ENCODE data around the gene TRAPPC10. TPM values are rescaled to one million over a fixed set of nuclear protein-coding genes. Genes with fewer than 3 reads are reported as not detected.

Gene TRAPPC10
- total RNA-seq, 1 experiment from 2014 or later, result 31.5 TPM

DNA sequence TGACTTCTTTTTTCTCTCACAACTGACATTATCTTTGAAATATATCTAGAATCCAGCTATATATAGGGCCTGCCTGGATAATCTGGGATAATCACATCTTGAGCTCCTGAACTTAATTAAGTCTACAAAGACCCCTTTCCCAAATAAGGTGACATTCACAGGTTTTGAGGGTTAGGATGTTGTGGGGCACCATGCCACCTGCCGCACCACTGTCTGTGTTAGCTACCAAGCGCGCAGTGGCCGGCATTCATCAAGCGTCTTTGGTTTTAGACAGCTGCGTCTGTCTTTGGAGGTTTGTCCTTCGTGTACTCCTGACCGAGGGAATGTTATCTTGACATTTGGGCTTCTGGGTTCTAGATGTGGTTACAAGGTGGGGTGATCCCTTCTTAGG is 7.5 kb downstream of the TRAPPC10 start:
- peaks cover 96% of the 10 kb centered on the region for H3K79me2 ChIP-seq (ENCODE audit: insufficient read depth, low read length)
- ChIA-PET RAD21 (ENCODE audit: low non-redundant PET in 1 of 2, low total read pairs in 2 of 2, uncharacterized antibody in 2 of 2, unreplicated experiment in 2 of 2) (no interaction called here), CTCF (no interaction called here), POLR2A (no interaction called here)
- H3K9me2 ChIP-seq (ENCODE audit: insufficient read depth), result no peaks in the 10 kb centered on the region
- no peaks in the 10 kb centered on the region for H3K27me3 ChIP-seq (ENCODE audit: insufficient read depth, low read length)
- no peak for TF ChIP-seq ZNF274 (IDR thresholded peaks at IDR 0.05; ENCODE audit: low read depth, low read length)
- no peak for TF ChIP-seq POLR2A (IDR thresholded peaks at IDR 0.05; ENCODE audit: borderline replicate concordance, extremely low read depth, insufficient read depth, insufficient read length)
- TF ChIP-seq ELF1 (IDR thresholded peaks at IDR 0.05; ENCODE audit: borderline replicate concordance, low read depth), result no peak
- no peak for TF ChIP-seq POLR2AphosphoS5 (IDR thresholded peaks at IDR 0.05; ENCODE audit: low read depth, low read length)
- TF ChIP-seq JUND (IDR thresholded peaks at IDR 0.05), result no peak
- no peaks in the 10 kb centered on the region for H3K9me3 ChIP-seq (ENCODE audit: control insufficient read depth in 1 of 2, insufficient read depth in 1 of 2, low read depth in 1 of 2, low read length in 2 of 2)
- no peaks in the 10 kb centered on the region; a peak in 1 of 4 replicates for H3K4me1 ChIP-seq (ENCODE audit: control insufficient read depth in 1 of 2, insufficient read depth in 2 of 2, low read length in 2 of 2)
- DNase-seq (ENCODE audit: low read depth, low spot score) (no peak), ATAC-seq (no peak)
- no peak overlapping the region for H3K4me3 ChIP-seq (replicated peaks in 1 of 2; ENCODE audit: low read depth in 1 of 2, low read length in 2 of 2)
- no peaks in the 10 kb centered on the region for H3K36me3 ChIP-seq (ENCODE audit: control insufficient read depth in 1 of 2, insufficient read depth in 2 of 2, low read length in 2 of 2)
- no peak overlapping the region for H3K9ac ChIP-seq (ENCODE audit: low read length)
- intact Hi-C loops (cut with micrococcal nuclease), result no loop called here
- no peak overlapping the region for H3K27ac ChIP-seq (ENCODE audit: low read depth, low read length)
- no peak overlapping the region for H3K4me2 ChIP-seq (ENCODE audit: low read length)
- H4K20me1 ChIP-seq (ENCODE audit: insufficient read depth), result peaks cover 12% of the 10 kb centered on the region; the same call in 1 of the 2 replicates
- BruUV-seq (replicated peaks), result no TSS peak
- H2AFZ ChIP-seq (ENCODE audit: low read depth, low read length, poor library complexity, severe bottlenecking), result no peak overlapping the region

- Histone ChIP-seq H3K27me3 (ENCODE audit: insufficient read depth, low read length) (no peaks in the 10 kb centered on the region), H3K4me1 (ENCODE audit: control insufficient read depth in 1 of 2, insufficient read depth in 2 of 2, low read length in 2 of 2) (no peaks in the 10 kb centered on the region), H3K27ac (ENCODE audit: low read depth, low read length) (no peak overlapping the region), H3K4me3 (replicated peaks in 1 of 2; ENCODE audit: low read depth in 1 of 2, low read length in 2 of 2) (no peak overlapping the region), H2AFZ (ENCODE audit: low read depth, low read length, poor library complexity, severe bottlenecking) (no peak overlapping the region), H3K9me2 (ENCODE audit: insufficient read depth) (no peaks in the 10 kb centered on the region), H4K20me1 (ENCODE audit: insufficient read depth) (peaks cover 17% of the 10 kb centered on the region; the same call in 1 of the 2 replicates), H3K79me2 (ENCODE audit: insufficient read depth, low read length) (peaks cover 96% of the 10 kb centered on the region), H3K9ac (ENCODE audit: low read length) (no peak overlapping the region), H3K36me3 (ENCODE audit: control insufficient read depth in 1 of 2, insufficient read depth in 2 of 2, low read length in 2 of 2) (no peaks in the 10 kb centered on the region), H3K4me2 (ENCODE audit: low read length) (no peak overlapping the region), H3K9me3 (ENCODE audit: control insufficient read depth in 1 of 2, insufficient read depth in 1 of 2, low read depth in 1 of 2, low read length in 2 of 2) (no peaks in the 10 kb centered on the region)
- TF ChIP-seq, protein P1, sequence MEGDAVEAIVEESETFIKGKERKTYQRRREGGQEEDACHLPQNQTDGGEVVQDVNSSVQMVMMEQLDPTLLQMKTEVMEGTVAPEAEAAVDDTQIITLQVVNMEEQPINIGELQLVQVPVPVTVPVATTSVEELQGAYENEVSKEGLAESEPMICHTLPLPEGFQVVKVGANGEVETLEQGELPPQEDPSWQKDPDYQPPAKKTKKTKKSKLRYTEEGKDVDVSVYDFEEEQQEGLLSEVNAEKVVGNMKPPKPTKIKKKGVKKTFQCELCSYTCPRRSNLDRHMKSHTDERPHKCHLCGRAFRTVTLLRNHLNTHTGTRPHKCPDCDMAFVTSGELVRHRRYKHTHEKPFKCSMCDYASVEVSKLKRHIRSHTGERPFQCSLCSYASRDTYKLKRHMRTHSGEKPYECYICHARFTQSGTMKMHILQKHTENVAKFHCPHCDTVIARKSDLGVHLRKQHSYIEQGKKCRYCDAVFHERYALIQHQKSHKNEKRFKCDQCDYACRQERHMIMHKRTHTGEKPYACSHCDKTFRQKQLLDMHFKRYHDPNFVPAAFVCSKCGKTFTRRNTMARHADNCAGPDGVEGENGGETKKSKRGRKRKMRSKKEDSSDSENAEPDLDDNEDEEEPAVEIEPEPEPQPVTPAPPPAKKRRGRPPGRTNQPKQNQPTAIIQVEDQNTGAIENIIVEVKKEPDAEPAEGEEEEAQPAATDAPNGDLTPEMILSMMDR (IDR thresholded peaks at IDR 0.05 in 2 of 3, conservative IDR thresholded peaks at IDR 0.05 in 1 of 3; ENCODE audit: borderline replicate concordance in 1 of 3, insufficient read depth in 1 of 3, low read depth in 2 of 3, low read length in 2 of 3), result no peak
- TF ChIP-seq EZH2 (IDR thresholded peaks at IDR 0.05) (no peak), YY1 (IDR thresholded peaks at IDR 0.05; ENCODE audit: extremely low read depth, insufficient replicate concordance, low read depth, low read length) (no peak)
- ATAC-seq (no peak), DNase-seq (ENCODE audit: low read depth, low spot score) (no peak)
- intact Hi-C loops (cut with micrococcal nuclease), result no loop called here
- ChIA-PET POLR2A (no interaction called here), RAD21 (ENCODE audit: low non-redundant PET in 1 of 2, low total read pairs in 2 of 2, uncharacterized antibody in 2 of 2, unreplicated experiment in 2 of 2) (no interaction called here), CTCF (no interaction called here)
- no TSS peak for BruUV-seq (replicated peaks)
These were observed 8.4 kb downstream of the TRAPPC10 start for GRCh38 chr21:44020551-44020950.
